Testis (tissue), 2 donors: ENCODE data around the gene HDC.

Experiments used
- CTCF ChIP-seq, 3 experiments: fragments of 450-650 bp in 2 of 3; fragments of 200-600 bp in 1 of 3; sonication (generic) in 1 of 3; IDR thresholded peaks; one replicate each; pipeline ENCODE4 v1.5.1; 2016 to 2019; ENCODE audit warnings: antibody characterized with exemption in 3 of 3, mild to moderate bottlenecking in 2 of 3, moderate library complexity in 1 of 3
- POLR2A ChIP-seq: fragments of 450-650 bp; IDR thresholded peaks from one replicate; pipeline ENCODE4 v1.6.1; 2017; ENCODE audit warnings: antibody characterized with exemption, mild to moderate bottlenecking, moderate library complexity

- TF ChIP-seq POLR2A: no peak
- no peak for TF ChIP-seq CTCF (IDR thresholded peaks at IDR 0.05)
Observed at GRCh38 chr15:50257924-50258323, 7.6 kb downstream of the HDC start.
